ENCODE measurements around the gene OGFOD3.
"Not testable (repeated sequence)": the region's sequence is repeated elsewhere in the genome, so short reads cannot be mapped to it uniquely, and the experiment has no call there.

OGFOD3 gene

DNA sequence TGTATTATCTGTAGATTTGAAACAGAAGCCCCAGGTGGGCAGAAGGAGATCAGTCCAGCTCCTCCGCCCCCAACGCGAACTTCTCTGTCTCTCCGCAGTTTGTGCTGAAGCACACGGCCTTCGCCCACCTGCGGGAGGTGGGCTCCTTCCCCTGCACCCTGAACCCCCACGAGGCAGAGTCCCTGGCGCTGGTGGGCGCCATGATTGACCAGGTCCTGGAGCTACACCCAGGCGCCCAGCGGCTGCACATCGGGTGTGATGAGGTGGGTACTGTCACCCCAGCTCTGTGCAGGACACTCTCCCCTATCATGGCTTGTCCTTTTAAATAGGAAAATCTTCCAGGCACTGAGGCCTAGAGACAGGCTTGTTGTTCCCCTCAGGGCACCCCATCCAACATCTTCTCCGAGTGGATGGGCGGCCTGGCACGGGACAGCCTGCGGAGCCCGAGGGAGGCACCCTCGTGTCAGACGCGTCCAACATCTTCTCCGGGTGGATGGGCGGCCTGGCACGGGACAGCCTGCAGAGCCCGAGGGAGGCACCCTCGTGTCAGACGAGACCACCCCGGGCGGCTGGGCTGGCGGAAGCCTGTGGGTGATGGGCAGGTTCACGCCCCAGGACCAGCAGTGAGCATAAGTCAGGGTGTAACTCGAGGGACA is 15.3 kb upstream of the OGFOD3 start:
- DNase-seq (ENCODE audit: low read depth) = no peak

DNA sequence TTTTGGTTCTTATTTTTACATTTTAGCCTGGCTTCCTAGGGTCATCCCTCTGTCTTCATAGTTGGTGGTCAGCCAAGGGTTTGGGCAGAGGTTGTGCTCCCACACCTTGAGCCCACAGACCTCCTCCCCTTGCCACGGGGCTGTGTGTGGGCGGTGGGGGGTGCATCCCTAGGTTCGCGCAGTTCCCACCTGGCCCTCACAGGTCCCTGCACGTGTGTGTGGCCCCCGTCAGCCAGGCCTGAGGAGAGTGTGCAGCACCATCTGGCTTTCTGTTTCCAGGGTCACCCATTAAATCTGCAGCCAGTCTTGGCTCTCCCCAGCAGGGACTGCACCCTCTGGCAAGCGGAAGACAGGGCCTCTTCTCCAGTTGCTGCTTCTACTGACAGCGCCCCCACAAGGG is 13.6 kb upstream of the OGFOD3 start:
- DNase-seq (ENCODE audit: low read depth) = no peak

DNA sequence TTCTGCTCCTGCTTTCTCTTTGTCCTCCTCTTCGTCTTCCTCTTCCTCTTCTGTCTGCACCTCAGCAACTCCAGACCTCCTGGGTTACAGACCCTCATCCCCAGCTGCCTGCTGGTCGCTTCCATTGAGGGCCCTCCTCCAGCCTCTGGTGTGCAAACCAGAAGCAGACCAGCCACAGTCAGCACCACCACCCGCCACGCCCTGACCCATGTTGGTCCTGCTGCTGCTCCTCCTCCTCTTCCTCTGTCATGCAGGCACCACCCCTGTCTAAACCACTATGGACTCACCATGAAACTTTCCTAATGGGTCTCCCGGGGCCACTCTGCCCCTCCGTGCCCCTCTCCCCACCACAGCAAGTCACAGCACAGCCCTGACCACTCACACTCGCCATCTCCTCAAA is 11.4 kb upstream of the OGFOD3 start:
- no peak for DNase-seq (ENCODE audit: low read depth)

DNA sequence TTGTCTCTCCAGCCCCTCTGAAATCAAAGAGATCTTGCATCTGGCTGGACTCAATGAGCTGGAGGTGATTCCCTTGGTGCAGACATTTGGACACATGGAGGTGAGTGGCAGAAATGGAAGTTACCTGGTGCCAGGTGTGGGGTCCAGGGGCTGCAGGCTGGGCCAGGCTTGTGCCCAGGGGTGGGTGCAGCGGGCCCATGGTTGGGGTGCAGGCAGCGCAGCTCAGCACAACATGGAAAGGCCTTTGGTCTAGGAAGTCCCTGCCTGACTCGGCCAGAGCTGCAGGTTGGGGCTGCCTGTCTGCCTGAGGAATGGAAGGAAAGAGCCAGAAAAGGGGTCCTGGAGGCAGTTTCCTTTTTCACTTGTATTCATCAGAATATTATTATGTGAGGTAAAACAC is 10.2 kb upstream of the OGFOD3 start:
- DNase-seq (ENCODE audit: low read depth) = no peak

DNA sequence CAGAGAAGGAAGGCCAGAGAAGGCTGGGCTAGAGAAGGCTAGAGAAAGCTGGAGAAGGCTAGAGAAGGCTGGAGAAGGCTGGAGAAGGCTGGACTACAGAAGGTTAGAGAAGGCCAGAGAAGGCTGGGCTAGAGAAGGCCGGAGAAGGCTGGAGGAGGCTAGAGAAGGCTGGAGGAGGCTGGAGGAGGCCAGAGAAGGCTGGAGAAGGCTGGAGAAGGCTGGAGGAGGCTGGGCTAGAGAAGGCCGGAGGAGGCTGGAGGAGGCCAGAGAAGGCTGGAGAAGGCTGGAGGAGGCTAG is 6.4 kb upstream of the OGFOD3 start:
- no peak for DNase-seq (ENCODE audit: low read depth)

DNA sequence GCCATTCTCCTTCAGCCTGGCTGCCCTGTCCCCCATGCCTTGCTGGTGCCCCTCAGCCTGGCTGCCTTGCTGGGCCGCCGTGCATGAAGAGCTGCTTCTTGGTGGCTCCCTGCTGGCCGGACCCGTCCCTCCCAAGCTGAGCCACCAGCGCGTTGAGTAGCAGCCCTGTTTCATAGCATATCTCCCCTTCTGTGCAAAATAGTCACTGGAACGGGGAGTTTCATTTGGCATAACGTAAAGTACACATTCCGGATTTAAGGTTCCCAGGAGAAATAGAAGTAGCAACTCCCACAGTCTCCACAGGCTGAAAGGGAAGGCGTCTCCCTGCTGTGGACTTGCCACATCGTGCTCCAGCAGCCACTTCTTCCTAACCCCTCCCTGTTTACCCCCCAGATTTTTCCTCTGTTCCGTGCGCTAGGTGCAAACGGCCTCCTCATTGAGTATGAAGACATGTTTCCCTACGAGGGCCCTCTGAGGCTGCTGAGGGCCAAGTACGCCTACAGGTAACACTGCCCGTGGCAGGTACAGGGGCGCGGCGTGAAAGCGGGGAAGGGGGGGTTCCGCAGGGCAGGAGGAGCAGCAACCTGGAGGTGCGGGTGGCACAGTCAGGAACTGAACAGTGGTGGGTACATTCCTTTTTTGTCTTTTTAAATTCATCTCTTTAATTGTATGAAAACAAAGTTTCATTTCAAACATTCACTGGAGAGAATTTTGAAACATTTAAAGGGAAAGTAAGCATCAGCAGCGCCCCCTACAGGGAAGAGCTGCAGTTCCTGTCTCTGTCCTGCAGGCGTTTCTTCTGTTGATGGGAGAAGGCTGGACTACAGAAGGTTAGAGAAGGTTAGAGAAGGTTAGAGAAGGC is 5.8 kb upstream of the OGFOD3 start:
- DNase-seq (ENCODE audit: low read depth) = no peak

DNA sequence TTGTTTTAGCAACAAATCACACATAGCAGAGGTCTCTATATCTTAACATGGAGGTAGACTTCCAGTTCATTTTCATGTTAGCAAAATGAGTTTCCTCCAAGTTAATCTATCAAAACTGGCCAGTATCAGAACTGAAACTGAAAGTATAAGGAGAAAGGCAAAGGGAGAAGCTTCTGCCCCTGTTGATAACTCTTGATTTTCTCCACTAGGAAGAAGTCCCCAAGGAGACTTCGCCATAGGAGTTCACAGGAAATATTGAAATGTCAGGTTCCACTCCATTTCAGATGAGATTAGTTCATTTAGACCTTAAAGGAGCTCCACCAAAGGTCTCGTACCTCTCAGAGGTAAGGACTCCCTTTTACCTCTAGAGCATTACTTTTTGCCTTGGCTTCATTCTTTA is 1.2 kb upstream of the OGFOD3 start:
- DNase-seq (ENCODE audit: low read depth) = no peak

DNA sequence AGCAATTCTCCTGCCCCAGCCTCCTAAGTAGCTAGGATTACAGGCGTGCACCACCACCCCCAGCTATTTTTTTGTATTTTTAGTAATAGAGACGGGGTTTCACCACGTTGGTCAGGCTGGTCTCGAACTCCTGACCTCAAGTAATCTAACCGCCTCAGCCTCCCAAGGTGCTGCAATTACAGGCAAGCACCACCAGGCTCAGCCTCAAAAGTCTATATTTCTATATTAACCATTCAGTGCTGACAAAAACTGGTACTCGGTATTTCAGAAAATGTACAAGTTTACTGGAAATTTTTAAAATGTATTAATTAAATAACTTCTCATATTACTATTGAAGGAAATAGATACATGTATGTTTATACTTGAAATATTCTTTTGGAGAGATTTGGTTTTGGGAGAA is 1.6 kb downstream of the OGFOD3 start:
- DNase-seq (ENCODE audit: low read depth) = no peak

DNA sequence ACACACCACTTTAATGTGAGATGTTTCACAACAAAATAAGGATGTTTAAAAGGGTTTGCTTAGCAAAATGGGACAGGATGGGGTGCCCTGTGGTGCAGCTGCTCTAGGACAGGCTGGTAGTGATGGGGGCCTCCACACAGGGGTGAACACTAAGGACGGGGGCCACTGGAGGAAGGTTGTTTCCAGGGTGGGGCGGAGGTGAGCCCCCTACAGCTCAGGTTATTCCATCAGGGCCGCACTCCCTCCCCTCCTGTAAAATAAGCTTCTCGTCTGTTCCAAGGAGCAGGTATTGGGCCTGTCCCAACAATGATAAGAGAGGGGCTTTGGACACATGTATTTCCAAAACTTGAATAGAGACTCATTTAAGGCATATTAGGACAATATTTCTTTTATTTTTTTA is 2.1 kb downstream of the OGFOD3 start:
- DNase-seq (ENCODE audit: low read depth) = no peak

DNA sequence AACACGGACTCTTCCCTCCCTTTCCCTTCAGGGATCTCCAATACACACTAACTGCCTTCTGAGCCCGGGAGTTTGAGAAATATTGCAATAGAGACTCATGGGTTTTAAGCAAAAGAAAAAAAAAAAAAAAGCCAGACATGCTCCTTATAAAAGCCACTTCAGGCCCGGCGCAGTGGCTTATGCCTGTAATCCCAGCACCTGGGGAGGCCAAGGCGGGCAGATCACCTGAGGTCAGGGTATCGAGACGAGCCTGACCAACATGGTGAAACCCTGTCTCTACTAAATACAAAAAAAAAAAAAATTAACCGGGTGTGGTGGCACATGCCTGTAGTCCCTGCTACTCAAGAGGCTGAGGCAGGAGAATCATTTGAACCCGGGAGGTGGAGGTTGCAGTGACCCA is 2.6 kb downstream of the OGFOD3 start:
- DNase-seq (ENCODE audit: low read depth) = no peak

DNA sequence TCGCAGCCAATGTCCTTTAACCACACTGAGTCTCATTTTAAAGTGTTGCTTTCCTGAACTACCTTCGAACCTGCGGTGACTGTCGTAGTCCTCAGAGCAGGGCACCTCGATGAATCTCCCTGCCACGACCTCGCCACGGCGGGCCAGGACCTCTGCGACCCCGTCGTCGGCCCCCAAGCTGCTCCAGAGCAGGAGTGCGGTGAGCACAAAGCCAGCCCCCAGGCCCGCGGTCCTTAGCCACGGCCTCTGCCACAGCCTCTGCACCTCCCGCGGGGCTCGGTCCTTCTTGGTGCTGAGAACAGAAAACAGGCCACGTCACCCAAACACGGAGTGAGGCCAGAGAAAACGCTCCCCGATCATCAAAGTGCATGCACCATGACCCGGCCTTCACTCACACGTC is 3.0 kb downstream of the OGFOD3 start:
- no peak for DNase-seq (ENCODE audit: low read depth)

DNA sequence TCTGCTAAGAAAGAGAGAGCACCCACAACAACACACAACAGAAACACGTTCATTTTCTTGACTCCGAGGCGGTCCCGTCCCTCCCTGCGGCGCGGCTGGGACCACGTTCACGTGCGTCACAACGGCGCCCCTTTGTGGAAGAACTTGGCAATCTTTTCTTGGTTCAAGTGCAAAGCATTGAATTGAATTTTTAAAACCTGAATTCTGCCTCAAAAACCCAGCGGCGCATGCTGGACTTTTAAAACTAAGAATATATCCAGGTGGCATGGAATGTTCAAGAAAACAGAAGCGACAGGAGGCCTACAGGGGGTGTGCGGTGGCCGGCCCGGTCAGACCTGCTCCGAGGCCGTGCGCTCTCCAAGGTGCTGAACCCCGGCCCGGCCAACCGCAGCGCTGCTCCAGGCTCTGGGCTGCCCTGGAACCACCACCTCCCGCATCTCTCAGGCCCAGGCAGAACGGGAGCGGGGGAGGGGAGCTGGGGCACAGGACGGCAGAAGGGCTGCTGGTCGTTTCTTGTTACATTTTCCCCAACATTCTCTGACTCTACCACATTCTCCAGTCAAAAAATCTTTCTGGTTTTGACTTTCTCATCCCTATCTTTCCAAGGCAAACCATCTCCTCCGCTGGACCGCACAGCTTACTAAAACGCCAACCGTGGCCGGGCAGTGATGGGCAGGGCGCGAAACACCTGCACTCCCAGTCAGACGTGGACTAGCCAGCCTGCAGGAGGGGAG is 3.7 kb downstream of the OGFOD3 start:
- no peak for DNase-seq (ENCODE audit: low read depth)

DNA sequence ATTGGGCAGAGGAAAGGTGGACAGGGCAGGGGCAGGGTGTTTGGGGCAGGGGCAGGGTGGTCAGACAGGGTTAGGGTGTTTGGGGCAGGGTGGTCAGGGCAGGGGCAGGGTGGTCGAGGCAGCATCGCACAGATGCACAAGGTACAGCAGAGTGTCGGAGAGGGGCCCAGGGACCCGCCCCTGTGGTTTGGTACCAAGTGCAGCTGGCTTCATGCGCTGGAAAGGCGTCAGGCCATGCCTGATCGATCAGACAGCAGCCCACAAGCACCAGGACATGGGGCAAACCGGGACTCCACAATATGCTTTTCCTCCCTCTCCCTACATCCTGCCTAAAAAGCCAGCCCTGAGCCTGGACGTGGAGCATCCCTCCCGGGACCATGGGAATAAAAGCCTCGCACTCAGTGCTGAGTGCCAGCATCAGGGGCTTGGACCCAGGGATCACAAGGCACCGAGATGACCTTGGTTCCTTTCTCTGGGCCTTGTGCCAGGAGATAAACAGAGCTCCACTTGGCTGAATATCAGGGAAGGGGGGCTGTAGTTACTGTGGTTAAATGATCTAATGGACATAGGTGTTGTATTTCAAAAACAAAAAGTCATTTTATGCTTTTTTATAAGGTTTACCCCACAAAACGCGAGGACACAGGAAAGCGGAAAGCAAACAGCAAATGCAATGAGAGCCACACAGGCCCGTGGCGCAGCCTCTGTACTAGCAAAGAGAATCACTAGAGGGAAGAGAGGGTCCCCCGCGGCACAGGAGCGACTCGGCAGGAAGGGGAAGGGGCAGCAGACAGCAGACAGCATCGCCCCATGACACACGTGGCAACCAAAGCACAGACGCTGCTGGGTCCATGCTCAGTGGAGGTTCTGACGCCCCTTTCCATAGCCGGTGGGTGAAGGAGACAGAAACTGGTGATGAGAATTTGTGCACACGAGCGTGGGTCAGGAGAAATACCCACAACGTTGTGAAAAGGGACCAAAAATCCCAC is 5.6 kb downstream of the OGFOD3 start:
- DNase-seq (ENCODE audit: low read depth) = no peak

DNA sequence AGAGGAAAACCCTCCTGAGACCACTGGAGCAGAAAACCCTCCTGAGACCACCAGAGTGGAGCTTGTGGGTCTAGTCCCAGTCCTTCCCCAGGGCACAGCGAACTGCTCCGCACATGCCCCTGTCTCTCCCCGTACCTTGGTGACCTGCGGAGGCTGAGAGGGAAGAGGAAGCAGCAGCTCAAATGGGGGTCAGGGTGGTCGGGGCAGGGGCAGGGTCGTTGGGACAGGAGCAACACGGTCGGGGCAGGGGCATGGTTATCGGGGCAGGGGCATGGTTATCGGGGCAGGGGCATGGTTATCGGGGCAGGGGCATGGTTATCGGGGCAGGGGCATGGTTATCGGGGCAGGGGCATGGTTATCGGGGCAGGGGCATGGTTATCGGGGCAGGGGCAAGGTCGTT is 6.3 kb downstream of the OGFOD3 start:
- not testable (repeated sequence) for DNase-seq (ENCODE audit: low read depth)

DNA sequence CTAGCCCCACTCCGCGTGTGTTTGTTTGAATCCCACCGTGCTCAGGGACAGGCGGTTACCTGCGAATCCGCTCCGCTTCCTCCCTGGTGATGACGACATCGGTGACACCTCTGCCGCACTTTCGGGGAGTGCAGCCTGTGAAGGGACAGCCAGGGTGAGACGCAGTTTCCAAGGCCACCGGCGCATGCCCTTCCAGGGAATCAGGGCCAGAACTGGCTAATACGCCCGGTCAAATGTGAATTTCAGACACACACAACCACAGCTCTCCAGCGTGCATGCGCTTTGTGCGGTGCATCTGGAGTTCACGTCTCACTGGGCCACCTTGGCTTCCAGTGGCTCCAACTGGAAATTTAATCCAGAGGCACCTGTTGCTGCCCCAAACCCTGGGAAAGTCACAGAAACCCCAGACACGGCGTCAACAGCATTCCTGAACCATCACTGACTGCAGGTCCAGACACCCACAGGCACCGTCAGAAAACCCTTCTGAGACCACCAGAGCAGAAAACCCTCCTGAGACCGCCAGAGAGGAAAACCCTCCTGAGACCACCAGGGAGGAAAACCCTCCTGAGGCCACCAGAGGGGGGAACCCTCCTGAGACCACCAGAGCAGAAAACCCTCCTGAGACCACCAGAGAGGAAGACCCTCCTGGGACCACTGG is 6.9 kb downstream of the OGFOD3 start:
- DNase-seq (ENCODE audit: low read depth) = no peak

DNA sequence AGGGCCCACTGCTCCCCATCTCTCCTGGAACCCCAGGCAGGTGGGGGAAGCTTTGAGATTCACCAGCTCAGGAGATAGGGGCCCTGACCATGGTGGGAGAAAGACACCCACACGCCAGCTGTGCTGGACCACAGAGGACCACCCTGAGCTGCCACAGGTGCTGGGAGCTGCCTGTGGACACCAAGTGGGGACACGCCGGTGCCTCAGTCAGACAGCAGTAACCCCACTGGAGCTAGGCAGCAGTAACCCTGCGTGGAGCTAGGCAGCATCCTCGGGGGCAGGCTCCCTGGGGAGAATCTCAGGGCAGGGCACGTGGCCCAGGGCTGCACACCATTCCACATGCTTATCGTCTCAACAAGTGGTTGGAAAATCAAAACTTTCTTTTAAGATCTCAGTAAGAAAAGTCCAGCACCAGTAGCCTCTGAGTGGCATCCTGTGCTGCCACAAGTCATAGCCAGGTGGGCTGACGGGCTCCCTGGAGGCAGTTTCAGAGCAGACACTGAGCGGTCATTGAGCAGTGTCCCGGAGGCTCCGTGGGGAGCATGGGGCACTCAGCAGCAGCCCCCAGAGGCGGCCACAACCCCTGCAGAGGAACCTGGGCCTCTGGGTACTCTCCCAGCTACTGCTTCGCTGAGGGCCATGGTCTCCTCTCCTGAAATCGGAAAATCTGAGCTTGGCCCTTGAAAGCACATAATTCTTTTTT is 8.2 kb downstream of the OGFOD3 start:
- DNase-seq (ENCODE audit: low read depth) = no peak

DNA sequence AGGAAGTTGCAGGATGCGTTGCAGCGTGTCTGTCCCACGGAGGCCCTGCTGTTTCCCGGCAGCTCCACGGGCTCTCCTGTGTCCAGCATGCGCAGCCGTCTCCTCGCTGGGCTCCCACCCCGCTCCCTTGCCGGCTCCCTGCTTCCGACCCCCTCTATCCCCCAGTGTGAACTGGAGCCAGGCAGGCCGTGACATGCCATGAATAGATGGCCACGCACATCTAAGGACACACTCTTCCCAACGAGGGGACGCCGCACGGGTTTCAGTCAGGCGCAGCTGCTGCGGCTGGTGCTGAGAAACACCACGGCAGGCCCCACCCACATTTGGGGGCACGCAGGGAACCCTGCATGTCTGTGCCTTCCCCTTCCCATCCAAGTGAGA is 9.5 kb downstream of the OGFOD3 start:
- DNase-seq (ENCODE audit: low read depth) = no peak

DNA sequence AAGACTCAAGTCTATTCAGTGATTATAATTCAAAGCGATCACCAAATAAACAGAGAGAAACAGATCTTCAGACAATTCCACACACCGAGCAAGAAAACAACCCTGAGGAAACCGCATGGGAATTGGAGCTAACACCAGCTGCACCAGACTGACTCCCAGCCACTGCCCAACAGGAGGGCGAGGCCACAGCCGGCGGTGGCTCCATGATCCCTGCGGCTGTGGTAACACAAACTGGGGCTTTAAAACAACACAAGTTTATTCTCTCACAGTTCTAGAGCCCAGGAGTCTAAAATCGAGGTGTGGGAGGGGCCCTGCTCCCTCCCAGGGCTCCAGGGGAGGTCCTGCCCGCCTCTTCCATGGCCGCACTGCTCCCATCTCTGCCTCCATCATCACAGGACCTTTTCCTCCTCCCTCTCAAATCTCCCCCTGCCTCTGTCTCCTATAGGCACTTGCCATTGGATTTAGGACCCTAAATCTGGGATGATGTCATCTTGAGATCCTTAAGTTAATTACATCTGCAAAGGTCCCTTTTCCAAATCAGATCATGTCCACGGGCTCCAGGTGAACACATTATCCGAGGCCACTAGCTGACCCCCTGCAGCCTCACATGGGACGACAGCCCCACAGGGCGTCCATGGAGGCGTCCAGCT is 10.0 kb downstream of the OGFOD3 start:
- no peak for DNase-seq (ENCODE audit: low read depth)

DNA sequence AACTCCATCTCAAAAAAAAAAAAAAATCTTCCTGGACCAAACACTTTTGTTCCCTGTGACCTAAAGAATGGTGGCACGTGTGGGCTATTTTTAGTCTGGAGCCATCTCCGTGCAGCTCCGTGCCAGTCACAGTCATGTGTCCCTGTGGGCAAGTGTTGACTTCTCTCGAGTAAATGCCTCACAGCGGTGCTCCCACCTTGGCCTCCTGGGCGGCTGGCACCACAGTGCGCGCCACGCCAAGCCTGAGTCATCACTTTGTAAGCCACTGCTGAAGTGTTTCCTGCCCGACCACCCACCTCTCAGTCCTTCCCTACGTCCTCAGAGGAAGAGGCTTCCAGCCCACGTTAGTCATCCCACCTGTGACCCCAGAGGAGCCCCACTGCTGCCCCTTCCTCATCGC is 11.1 kb downstream of the OGFOD3 start:
- no peak for DNase-seq (ENCODE audit: low read depth)

DNA sequence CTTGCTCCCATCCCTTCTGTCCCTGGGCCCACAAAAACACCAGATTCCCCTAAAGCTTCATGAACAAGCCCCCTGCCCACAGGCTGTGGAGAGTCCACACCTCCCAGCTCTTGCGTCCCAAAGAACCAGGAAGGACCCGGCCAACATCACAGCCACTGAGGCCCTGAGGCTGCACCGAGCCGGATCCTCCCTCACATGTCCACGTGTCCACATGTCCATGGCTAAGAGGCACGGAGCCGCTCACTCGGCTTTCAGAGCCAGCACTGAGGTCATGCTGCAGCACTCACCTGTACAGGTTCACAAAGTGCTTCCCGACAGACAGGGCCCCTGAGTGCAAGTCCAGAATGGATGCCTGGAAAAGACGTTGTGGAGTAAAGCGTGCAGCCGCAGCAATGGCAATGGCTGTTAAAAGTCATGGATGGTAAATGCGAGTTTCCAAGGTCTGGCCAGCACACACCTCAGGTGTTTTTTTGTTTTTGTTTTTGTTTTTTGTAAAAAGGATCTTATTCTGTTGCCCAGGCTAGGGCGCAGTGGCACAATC is 12.2 kb downstream of the OGFOD3 start:
- no peak for DNase-seq (ENCODE audit: low read depth)
